Activated T-helper 17 cell treated with anti-CD3 and anti-CD28 coated beads, Interleukin-2, amount 50 U/mL, for 72 hours (primary cell): ENCODE results near the gene RPS6KL1. TPM values are rescaled to one million over a fixed set of nuclear protein-coding genes. Genes with fewer than 3 reads are reported as not detected.

ENCODE experiments used
- ATAC-seq: fragments of 150-1000 bp; cut with Tn5 transposase; replicated peaks from 2 replicates; pipeline ENCODE4 v1.10.0; 2021; ENCODE audit warnings: mild to moderate bottlenecking, moderate library complexity
- H3K27ac Mint-ChIP-seq: one replicate; pipeline ENCODE4 v1.8.0; 2022; ENCODE audit warnings: mixed read lengths
- H3K27me3 Mint-ChIP-seq: one replicate; pipeline ENCODE4 v1.8.0; 2022; ENCODE audit warnings: mixed read lengths
- H3K36me3 Mint-ChIP-seq: one replicate; pipeline ENCODE4 v1.8.0; 2022; ENCODE audit warnings: low read depth, mild to moderate bottlenecking, mixed read lengths
- H3K4me1 Mint-ChIP-seq: one replicate; pipeline ENCODE4 v1.8.0; 2022; ENCODE audit warnings: mixed read lengths
- H3K4me3 Mint-ChIP-seq: one replicate; pipeline ENCODE4 v1.8.0; 2022; ENCODE audit warnings: mild to moderate bottlenecking, mixed read lengths
- H3K9me3 Mint-ChIP-seq: one replicate; pipeline ENCODE4 v1.8.0; 2022; ENCODE audit warnings: mixed read lengths
- total RNA-seq, 2 donors: library from RNA; stranded (reverse); gene quantifications; one replicate each; pipeline ENCODE4 v1.2.3, GENCODE V29; 2022

The RPS6KL1 gene
- total RNA-seq, 2 donors from 2014 or later = 0.79 to 3.2 TPM

DNA sequence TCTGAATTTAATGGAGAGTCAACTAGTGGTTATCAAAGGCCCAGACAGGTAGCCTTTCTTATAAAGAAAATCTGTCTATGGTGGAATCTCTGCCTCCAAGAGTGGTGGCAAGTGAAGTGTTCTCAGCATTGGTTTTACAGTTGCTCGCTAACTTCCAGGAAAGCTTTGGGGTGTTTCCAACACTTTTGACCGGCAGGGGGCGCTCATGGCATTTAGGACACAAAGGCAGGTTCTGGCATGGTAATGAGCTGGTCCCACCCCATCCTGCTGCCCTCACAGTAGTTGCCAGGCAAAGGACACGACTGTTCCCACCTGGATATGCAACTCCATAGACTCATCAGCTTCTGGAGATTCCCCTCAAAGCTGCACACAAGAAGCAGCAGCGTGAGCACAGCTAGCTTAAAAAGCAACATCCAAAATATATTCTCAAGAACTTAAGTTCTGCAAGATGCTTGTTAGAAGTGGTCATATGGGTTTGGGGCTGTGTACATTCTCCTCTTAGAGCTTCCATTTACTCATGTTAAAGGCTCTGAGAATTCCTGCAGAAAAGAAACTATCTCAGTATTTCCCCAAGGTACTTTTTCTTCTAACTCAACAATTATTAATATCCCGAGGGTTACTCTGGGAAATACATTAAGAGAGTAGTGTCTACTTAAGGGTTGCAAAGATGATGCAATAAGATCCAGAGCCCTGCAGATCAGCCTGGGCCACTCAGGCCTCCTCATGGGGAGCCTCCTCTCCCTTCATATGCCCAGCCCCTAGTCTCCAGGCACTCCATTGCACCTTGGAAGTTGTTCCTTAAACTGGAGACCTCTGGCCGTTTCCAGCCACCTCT, 61.9 kb downstream of the RPS6KL1 start:
- Mint-ChIP-seq H3K4me3 (no peak overlapping the region), H3K27ac (no peak overlapping the region), H3K9me3 (no peaks in the 10 kb centered on the region), H3K27me3 (no peaks in the 10 kb centered on the region), H3K4me1 (no peaks in the 10 kb centered on the region), H3K36me3 (no peaks in the 10 kb centered on the region)
- peak; percentile 91 for ATAC-seq

DNA sequence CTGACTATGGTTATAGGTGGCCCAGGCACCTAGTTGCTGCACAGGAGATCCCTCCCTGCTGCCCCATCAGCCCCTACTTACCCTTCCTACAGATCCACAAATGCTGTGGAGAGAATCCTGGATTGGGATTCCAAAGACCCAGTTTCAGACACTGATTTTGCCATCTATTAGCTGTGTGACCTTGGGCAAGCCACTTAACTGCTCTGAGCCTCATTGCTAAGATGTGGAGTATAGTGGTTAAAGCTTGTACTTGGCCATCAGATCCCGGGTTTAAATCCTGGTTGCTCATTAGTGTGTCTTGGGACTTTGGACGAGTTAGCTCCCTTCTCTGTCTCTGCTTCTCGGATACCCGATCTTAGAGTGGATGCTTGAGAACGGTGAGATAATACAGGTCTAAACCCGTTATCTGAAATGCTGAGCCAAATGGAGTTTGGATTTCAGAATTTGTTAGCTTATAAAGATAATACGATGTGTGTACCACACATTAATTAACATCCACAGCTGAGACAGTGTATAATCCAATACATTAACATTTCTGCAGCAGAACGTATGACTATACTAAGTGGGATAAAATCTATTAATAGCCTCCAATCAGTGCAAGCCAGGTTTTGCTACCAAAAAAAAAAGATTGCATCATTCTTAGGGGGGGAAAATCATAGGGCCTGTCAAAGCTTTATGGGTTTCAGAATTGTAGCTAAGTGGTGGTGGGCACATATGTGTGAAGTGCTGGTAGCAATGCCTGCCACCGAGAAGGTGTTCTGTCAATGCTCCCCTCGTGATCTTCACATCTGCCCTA, 63.1 kb downstream of the RPS6KL1 start:
- no peak overlapping the region for H3K27ac Mint-ChIP-seq

DNA sequence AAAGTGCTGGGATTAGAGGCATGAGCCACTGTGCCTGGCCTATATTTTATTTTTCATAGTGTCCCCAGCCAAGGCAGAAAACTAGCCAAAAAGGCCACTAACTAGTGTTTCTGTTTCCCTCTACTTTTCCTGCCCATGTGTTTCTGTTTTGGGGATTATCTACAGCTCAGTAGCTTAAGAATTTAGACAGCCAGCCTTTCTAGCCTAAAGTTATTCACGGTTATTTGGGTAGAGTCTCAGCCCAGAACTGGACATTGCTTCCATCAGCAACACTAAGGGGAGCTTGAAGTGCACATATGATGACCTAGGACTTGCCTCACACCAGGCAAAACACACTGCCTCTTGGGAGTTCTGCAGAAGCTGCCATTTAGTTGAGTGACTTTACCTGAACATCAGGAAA, 65.0 kb downstream of the RPS6KL1 start:
- H3K4me3 Mint-ChIP-seq = no peak overlapping the region
- no peaks in the 10 kb centered on the region for H3K27me3 Mint-ChIP-seq
- no peak overlapping the region for H3K27ac Mint-ChIP-seq
- H3K9me3 Mint-ChIP-seq = no peaks in the 10 kb centered on the region
- ATAC-seq = no peak
- H3K36me3 Mint-ChIP-seq = no peaks in the 10 kb centered on the region
- H3K4me1 Mint-ChIP-seq = peaks cover 4% of the 10 kb centered on the region

More for the DNA sequence above, 63.1 kb downstream of the RPS6KL1 start:
- Mint-ChIP-seq H3K9me3 (no peaks in the 10 kb centered on the region), H3K4me3 (no peak overlapping the region), H3K27me3 (no peaks in the 10 kb centered on the region), H3K36me3 (no peaks in the 10 kb centered on the region), H3K4me1 (no peaks in the 10 kb centered on the region)
- ATAC-seq = no peak

DNA sequence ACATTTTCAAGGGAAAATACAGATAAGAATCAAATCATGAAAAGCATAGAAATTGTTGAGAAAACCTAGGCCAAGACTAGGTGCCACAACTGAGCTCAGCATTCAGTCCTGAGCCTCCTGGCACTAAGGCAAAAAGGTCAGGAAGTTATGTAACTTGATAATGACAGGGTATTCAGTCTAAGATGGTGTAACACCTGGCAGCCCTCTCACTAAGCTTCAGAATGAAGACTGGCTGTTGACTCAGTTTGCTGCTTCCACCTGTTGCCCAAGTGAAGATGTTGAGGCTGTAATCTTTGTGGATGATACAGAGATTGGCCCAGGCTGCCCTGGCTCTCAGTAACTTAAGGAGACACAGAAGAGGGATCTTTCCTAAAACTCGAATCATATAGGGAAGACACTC, 66.7 kb downstream of the RPS6KL1 start:
- Mint-ChIP-seq H3K9me3 (no peaks in the 10 kb centered on the region), H3K36me3 (no peaks in the 10 kb centered on the region), H3K4me1 (peaks cover 7% of the 10 kb centered on the region), H3K4me3 (no peak overlapping the region), H3K27ac (no peak overlapping the region), H3K27me3 (no peaks in the 10 kb centered on the region)
- no peak for ATAC-seq

DNA sequence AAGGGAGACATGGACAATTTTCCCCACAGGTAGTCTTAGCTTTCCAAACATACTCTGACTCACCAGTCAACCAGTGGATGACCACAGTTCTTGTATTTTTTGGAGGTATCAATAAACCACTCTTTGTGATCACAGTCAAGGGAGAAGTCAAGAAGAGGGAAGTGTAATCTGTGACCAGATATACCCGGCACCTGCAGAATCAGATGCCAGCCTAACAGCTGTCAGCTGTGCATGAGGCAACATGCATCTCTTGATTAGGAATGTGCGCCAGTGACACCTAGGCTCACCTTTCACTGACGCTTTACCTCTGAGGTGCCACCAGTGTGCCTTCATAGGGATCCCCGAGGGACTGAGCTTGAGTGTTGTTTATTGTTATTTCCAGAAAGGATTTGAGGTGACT, 67.1 kb downstream of the RPS6KL1 start:
- Mint-ChIP-seq H3K4me3 (no peak overlapping the region), H3K27ac (no peak overlapping the region), H3K36me3 (no peaks in the 10 kb centered on the region), H3K9me3 (no peaks in the 10 kb centered on the region), H3K27me3 (no peaks in the 10 kb centered on the region), H3K4me1 (peaks cover 7% of the 10 kb centered on the region)
- no peak for ATAC-seq

- no peaks in the 10 kb centered on the region for H3K36me3 Mint-ChIP-seq
- no peak overlapping the region for H3K27ac Mint-ChIP-seq
- no peak for ATAC-seq
- H3K4me1 Mint-ChIP-seq = peaks cover 7% of the 10 kb centered on the region
- H3K27me3 Mint-ChIP-seq = no peaks in the 10 kb centered on the region
- H3K4me3 Mint-ChIP-seq = no peak overlapping the region
- no peaks in the 10 kb centered on the region for H3K9me3 Mint-ChIP-seq
Observed at GRCh38 chr14:74855021-74855420, 68.0 kb downstream of the RPS6KL1 start.

Other genes starting within 250 kb of the RPS6KL1 start
- gene AREL1, start 210.2 kb downstream of the RPS6KL1 start, total RNA-seq = 10 to 100 TPM; 30.7 to 37.0 TPM
- gene FCF1, start 210.1 kb downstream of the RPS6KL1 start, total RNA-seq = 10 to 100 TPM; 62.9 to 77.6 TPM
- gene YLPM1, start 159.9 kb downstream of the RPS6KL1 start, total RNA-seq = 10 to 100 TPM; 52.1 to 59.0 TPM
- gene PROX2, start 47.1 kb downstream of the RPS6KL1 start, total RNA-seq = under 1 TPM; 0.71 TPM
- 100 to 1,000 TPM; 102 to 132 TPM for gene DLST, start 41.3 kb downstream of the RPS6KL1 start, total RNA-seq
- under 1 TPM; 0.40 to 0.48 TPM for gene PGF, start 32.3 kb upstream of the RPS6KL1 start, total RNA-seq
- gene EIF2B2, start 79.7 kb upstream of the RPS6KL1 start, total RNA-seq = 10 to 100 TPM; 27.4 to 44.3 TPM
- 10 to 100 TPM; 31.4 to 46.7 TPM for gene MLH3, start 128.2 kb upstream of the RPS6KL1 start, total RNA-seq
- 10 to 100 TPM; 43.4 to 52.8 TPM for gene ACYP1, start 140.8 kb upstream of the RPS6KL1 start, total RNA-seq
- 1 to 10 TPM; 2.2 to 3.7 TPM for gene ZC2HC1C, start 146.4 kb upstream of the RPS6KL1 start, total RNA-seq
- gene NEK9, start 203.8 kb upstream of the RPS6KL1 start, total RNA-seq = 10 to 100 TPM; 49.4 to 52.4 TPM